ENCODE results near the gene MBOAT7. TPM values are rescaled to one million over a fixed set of nuclear protein-coding genes. Genes with fewer than 3 reads are reported as not detected.

The MBOAT7 gene
- total and polyA plus RNA-seq, 2 of the 8 experiments (the other 6 are each of a cell fraction or from before 2014, with no cell fraction given), result 85.5 to 90.9 TPM

- Histone ChIP-seq H4K20me1 (replicated peaks in 1 of 2; ENCODE audit: control insufficient read depth in 1 of 2, insufficient read depth in 2 of 2, low read length in 2 of 2) (peaks cover 0 to 16% of the 10 kb centered on the region in 2 experiments), H4K5ac (ENCODE audit: insufficient read length, low read depth, low read length) (no peak overlapping the region), H3K4me1 (replicated peaks in 1 of 4; ENCODE audit: control insufficient read depth in 3 of 4, insufficient read depth in 4 of 4, low read length in 3 of 4) (peaks cover 0 to 24% (median 11%) of the 10 kb centered on the region in 4 experiments; a peak in 6 of 7 replicates), H3K4me3 (ENCODE audit: extremely low read depth in 1 of 4, insufficient read depth in 2 of 4, low read depth in 3 of 4, low read length in 4 of 4) (peak overlapping the region; percentile 34 to 61 (median 39); a peak in 7 of 8 replicates), H2BK120ac (replicated peaks; ENCODE audit: low read depth, low read length) (no peak overlapping the region), H3K9me3 (ENCODE audit: insufficient read depth in 2 of 2, low read depth in 1 of 2, low read length in 1 of 2) (no peaks in the 10 kb centered on the region), H2BK20ac (ENCODE audit: low read length) (no peak overlapping the region), H3K14ac (ENCODE audit: insufficient read length) (no peak overlapping the region), H3K9ac (replicated peaks in 1 of 4; ENCODE audit: extremely low read depth in 1 of 4, low read depth in 3 of 4, low read length in 3 of 4) (no peak overlapping the region; a peak in 1 of 7 replicates), H4K8ac (ENCODE audit: extremely low read depth, insufficient read depth, low read length) (no peak overlapping the region), H3K56ac (replicated peaks; ENCODE audit: insufficient read length, low read depth, low read length) (no peak overlapping the region), H3K4ac (replicated peaks; ENCODE audit: insufficient read length, low read depth, low read length) (no peak overlapping the region), H2AK5ac (ENCODE audit: low read depth, low read length) (no peak overlapping the region), H3K27me3 (replicated peaks in 1 of 4; ENCODE audit: control insufficient read depth in 3 of 4, extremely low read depth in 1 of 4, insufficient read depth in 3 of 4, low read length in 3 of 4) (peaks cover 0 to 10% (median 4%) of the 10 kb centered on the region in 4 experiments; a peak in 4 of 7 replicates), H3K18ac (ENCODE audit: extremely low read depth, low read length) (no peak overlapping the region), H2BK12ac (ENCODE audit: low read depth, low read length) (no peak overlapping the region), H2BK15ac (ENCODE audit: low read length) (no peak overlapping the region), H2AFZ (ENCODE audit: low read length) (no peak overlapping the region), H4K91ac (replicated peaks; ENCODE audit: insufficient read length, low read length) (no peak overlapping the region), H2BK5ac (ENCODE audit: low read depth, low read length) (no peak overlapping the region), H3K23ac (ENCODE audit: insufficient read length) (no peak overlapping the region), H3K36me3 (ENCODE audit: control insufficient read depth in 2 of 4, insufficient read depth in 4 of 4, low read length in 3 of 4) (no peaks in the 10 kb centered on the region), H3K4me2 (ENCODE audit: insufficient read depth in 1 of 2, low read depth in 2 of 2, low read length in 2 of 2) (peak overlapping the region; percentile 63 to 85), H3K27ac (ENCODE audit: low read depth, low read length) (no peak overlapping the region), H3K79me2 (ENCODE audit: control insufficient read depth in 1 of 2, insufficient read depth in 2 of 2, low read length in 2 of 2) (no peaks in the 10 kb centered on the region), H3K23me2 (ENCODE audit: low read depth, low read length) (peaks cover 20% of the 10 kb centered on the region), H3K79me1 (ENCODE audit: low read depth, low read length) (peaks cover 10% of the 10 kb centered on the region)
- ChIA-PET CTCF (ENCODE audit: partially characterized antibody) (no interaction called here), POLR2A (ENCODE audit: partially characterized antibody) (interaction anchor here (1.0 to 4.0 kb wide), 2 partner anchors 12 to 41 kb away, joined by 3 to 28 read pairs; partner anchors contain the start of gene TMC4)
- FAIRE-seq (no peak), DNase-seq (ENCODE audit: low read depth in 1 of 2, low spot score in 2 of 2) (peak in 1 of 2 experiments; percentile 87)
- 6% methylated on average over 23 of the region's 35 CpGs; no CpG with 5 or more reads in 1 of the 2 experiments for WGBS, 2 experiments (ENCODE audit: extremely low coverage in 1 of 2, insufficient coverage in 1 of 2, insufficient read length in 1 of 2, insufficient replicate concordance in 2 of 2, low coverage in 1 of 2, low lambda C conversion rate in 2 of 2, missing lambda C conversion rate in 1 of 2)
- TF ChIP-seq POU5F1 (IDR thresholded peaks at IDR 0.05; ENCODE audit: low read depth, low read length) (no peak), E2F6 (IDR thresholded peaks at IDR 0.05) (peak; percentile 47; the same call in 1 of the 2 replicates), CHD2 (IDR thresholded peaks at IDR 0.05; ENCODE audit: low read length) (no peak), KDM4A (IDR thresholded peaks at IDR 0.05; ENCODE audit: low read depth, low read length, severe bottlenecking) (peak; percentile 46), SRF (IDR thresholded peaks at IDR 0.05; ENCODE audit: low read depth, low read length) (no peak), JUN (IDR thresholded peaks at IDR 0.05; ENCODE audit: low read depth, low read length) (no peak), USF2 (IDR thresholded peaks at IDR 0.05; ENCODE audit: low read length) (no peak), MAX (IDR thresholded peaks at IDR 0.05) (peak; percentile 58), BRCA1 (IDR thresholded peaks at IDR 0.05; ENCODE audit: low read depth, low read length) (no peak), SIN3A (conservative IDR thresholded peaks at IDR 0.05 in 1 of 2, IDR thresholded peaks at IDR 0.05 in 1 of 2; ENCODE audit: low read depth in 1 of 2, low read length in 2 of 2) (peak; percentile 55 to 85; a peak in 2 of 4 replicates)
Observed at GRCh38 chr19:54162241-54162805, 27.1 kb downstream of the MBOAT7 start.
